HL-60 (cell line): ENCODE measurements around the gene SLC37A2.
A peak's percentile ranks its signal among the peaks of the same experiment; 100 is the strongest.

Experiments
- DNase-seq, 2 experiments: peaks; one replicate each; pipeline ENCODE4 v3.0.0-alpha.2; 2010 to 2020; ENCODE audit warnings: low read depth in 1 of 2, low spot score in 1 of 2
- H3K27ac ChIP-seq: fragments of 250-450 bp; sonication (Bioruptor Pico); replicated peaks from 2 replicates; pipeline ENCODE4 v1.5.1; 2020; ENCODE audit warnings: mild to moderate bottlenecking, moderate library complexity
- H3K27me3 ChIP-seq: fragments of 250-450 bp; sonication (Bioruptor Pico); 2 replicates; pipeline ENCODE4 v1.5.1; 2021; ENCODE audit warnings: mild to moderate bottlenecking, moderate library complexity; ENCODE audit not compliant: insufficient read depth, poor library complexity, severe bottlenecking
- H3K4me3 ChIP-seq: replicated peaks from 2 replicates; pipeline ENCODE4 v1.5.1; 2011; ENCODE audit warnings: mild to moderate bottlenecking, control low read depth, low read length; ENCODE audit not compliant: insufficient read depth
- CTCF ChIP-seq: IDR thresholded peaks from one replicate; pipeline ENCODE4 v1.5.1; 2011; ENCODE audit warnings: low read length, control low read depth, inconsistent platforms; ENCODE audit not compliant: insufficient read depth
- GABPA ChIP-seq: IDR thresholded peaks from 2 replicates; pipeline ENCODE4 v1.6.1; 2012; ENCODE audit warnings: low read depth
- POLR2AphosphoS5 ChIP-seq: IDR thresholded peaks from 2 replicates; pipeline ENCODE4 v1.6.1; 2012; ENCODE audit warnings: low read depth
- SPI1 ChIP-seq: IDR thresholded peaks from 2 replicates; pipeline ENCODE4 v1.6.1; 2012; ENCODE audit warnings: low read depth, mild to moderate bottlenecking, borderline replicate concordance
- TF ChIP-seq, protein P1 (sequence below): IDR thresholded peaks from 2 replicates; pipeline ENCODE4 v1.6.1; 2012; ENCODE audit warnings: low read depth; ENCODE audit not compliant: insufficient replicate concordance

The SLC37A2 gene

DNA sequence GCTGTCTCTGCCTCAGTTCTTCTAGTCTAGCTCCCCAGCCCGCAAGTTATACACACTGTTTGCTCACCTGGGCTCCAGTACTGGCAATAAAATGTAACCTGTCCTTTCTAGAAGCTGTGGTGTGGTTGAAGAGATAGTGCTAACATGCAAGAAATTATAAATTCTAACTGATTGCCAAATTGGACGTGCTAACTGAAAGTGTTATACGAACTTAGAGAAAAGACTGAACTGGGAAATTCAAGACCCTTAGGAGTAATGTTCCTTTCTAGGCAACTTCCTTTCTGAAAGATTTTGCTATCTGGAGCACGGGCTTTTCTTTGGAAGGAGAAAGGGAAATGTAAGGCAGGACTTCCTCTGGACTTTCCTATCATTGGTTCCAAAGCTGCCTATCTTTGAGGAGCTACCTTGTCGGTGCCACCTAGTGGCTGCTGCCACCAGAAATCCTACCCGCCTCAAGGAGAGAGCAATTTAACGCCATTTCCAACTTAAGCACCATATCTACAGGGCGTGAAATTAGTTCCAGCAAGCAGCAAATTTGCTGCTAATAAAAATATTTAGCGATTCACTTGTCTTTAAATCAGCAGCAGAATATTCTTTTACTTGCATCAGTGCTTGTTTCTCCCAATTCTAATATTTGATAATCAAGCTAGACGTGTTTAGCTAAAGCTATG is 61.0 kb downstream of the SLC37A2 start:
- no peak for TF ChIP-seq POLR2AphosphoS5
- TF ChIP-seq, protein P1, sequence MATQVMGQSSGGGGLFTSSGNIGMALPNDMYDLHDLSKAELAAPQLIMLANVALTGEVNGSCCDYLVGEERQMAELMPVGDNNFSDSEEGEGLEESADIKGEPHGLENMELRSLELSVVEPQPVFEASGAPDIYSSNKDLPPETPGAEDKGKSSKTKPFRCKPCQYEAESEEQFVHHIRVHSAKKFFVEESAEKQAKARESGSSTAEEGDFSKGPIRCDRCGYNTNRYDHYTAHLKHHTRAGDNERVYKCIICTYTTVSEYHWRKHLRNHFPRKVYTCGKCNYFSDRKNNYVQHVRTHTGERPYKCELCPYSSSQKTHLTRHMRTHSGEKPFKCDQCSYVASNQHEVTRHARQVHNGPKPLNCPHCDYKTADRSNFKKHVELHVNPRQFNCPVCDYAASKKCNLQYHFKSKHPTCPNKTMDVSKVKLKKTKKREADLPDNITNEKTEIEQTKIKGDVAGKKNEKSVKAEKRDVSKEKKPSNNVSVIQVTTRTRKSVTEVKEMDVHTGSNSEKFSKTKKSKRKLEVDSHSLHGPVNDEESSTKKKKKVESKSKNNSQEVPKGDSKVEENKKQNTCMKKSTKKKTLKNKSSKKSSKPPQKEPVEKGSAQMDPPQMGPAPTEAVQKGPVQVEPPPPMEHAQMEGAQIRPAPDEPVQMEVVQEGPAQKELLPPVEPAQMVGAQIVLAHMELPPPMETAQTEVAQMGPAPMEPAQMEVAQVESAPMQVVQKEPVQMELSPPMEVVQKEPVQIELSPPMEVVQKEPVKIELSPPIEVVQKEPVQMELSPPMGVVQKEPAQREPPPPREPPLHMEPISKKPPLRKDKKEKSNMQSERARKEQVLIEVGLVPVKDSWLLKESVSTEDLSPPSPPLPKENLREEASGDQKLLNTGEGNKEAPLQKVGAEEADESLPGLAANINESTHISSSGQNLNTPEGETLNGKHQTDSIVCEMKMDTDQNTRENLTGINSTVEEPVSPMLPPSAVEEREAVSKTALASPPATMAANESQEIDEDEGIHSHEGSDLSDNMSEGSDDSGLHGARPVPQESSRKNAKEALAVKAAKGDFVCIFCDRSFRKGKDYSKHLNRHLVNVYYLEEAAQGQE = no peak
- TF ChIP-seq CTCF = peak; percentile 73
- no peak for TF ChIP-seq SPI1
- TF ChIP-seq GABPA = peak; percentile 81
- peak overlapping the region; percentile 70 for H3K27ac ChIP-seq
- H3K27me3 ChIP-seq = no peaks in the 10 kb centered on the region
- DNase-seq = peak; percentile 58 to 85
- H3K4me3 ChIP-seq = peak overlapping the region; percentile 10; the same call in 1 of the 2 replicates

DNA sequence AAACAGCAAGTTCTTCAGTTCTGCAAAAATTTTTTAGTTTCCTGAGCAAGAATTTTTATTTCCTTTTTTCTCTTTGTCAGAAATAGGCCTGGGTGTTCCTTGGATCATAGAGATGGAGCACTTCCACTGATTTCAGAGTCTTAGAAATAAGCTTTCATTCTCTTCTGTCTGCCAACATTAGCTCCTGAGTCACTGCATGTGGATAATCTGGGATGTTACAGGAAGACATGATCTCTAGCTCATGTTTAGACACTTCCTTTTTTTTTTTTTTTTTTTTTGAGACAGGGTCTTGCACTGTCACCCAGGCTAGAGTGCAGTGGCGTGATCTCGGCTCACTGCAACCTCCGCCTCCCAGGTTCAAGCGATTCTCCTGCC is 61.5 kb downstream of the SLC37A2 start:
- DNase-seq = peak in 1 of 2 experiments; percentile 25
- TF ChIP-seq, protein P1 = peak; percentile 11
- TF ChIP-seq GABPA = no peak
- TF ChIP-seq SPI1 = peak; percentile 76
- TF ChIP-seq CTCF = no peak
- no peak for TF ChIP-seq POLR2AphosphoS5
- Histone ChIP-seq H3K27ac (peak overlapping the region; percentile 70), H3K27me3 (no peaks in the 10 kb centered on the region), H3K4me3 (peak overlapping the region; percentile 10; the same call in 1 of the 2 replicates)

- TF ChIP-seq, protein P1 = no peak
- TF ChIP-seq CTCF = no peak
- TF ChIP-seq SPI1 = no peak
- TF ChIP-seq GABPA = no peak
- no peak for TF ChIP-seq POLR2AphosphoS5
- H3K4me3 ChIP-seq = no peak overlapping the region
- DNase-seq = no peak
- H3K27me3 ChIP-seq = no peaks in the 10 kb centered on the region
- H3K27ac ChIP-seq = no peak overlapping the region
Measured at GRCh38 chr11:125128450-125128849, 65.3 kb downstream of the SLC37A2 start.
